Mucosa of gallbladder (tissue), 1 donor: ENCODE results near the gene CHD5. TPM values are rescaled to one million over a fixed set of nuclear protein-coding genes. Genes with fewer than 3 reads are reported as not detected.
A peak's percentile ranks its signal among the peaks of the same experiment; 100 is the strongest.

Source experiments
- DNase-seq: peaks from one replicate; pipeline ENCODE4 v3.0.0-alpha.2; 2020; ENCODE audit warnings: low spot score
- total RNA-seq: library from RNA; stranded (reverse); gene quantifications from one replicate; pipeline ENCODE4 v1.2.1, GENCODE V29; 2021
- donor health status: DM: no; HTN: no; CAD: no.

Gene CHD5
- total RNA-seq, 1 donor from 2014 or later, result 0.23 TPM

DNA sequence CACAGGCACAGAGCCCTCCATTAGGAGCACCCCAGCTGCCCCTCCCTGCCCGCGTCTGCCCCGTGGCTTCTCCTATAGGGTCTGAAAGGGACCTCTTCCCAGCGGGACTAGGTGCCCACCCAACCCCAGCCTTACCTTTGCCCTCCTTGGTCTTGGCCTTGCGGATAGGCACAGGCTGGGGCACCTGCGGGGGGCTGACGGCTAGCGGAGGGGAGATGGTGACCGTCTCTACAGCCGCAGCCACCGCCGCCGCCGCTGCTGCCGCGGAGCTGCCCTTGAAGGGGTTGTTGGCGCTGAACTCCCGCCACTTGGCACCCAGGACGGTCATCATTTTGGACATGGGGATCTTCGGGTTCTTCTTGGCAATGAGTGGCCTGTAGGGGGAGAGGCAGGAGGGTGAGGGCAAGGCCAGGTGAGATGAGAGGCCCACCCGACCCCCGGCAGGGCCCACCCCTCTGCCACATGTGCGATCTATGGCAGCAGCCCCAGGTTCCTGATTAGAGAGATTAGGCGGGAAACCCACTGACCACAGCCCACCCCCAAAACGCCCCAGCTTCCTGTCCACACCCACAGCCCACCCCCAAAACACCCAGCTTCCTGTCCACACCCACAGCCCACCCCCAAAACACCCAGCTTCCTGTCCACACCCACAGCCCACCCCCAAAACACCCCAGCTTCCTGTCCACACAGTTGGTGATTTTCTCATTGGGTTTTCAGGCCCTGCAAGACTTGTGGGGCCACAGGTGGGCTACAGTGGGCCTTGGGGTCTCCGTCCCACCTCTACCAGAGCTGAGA, 25.4 kb downstream of the CHD5 start:
- no peak for DNase-seq

DNA sequence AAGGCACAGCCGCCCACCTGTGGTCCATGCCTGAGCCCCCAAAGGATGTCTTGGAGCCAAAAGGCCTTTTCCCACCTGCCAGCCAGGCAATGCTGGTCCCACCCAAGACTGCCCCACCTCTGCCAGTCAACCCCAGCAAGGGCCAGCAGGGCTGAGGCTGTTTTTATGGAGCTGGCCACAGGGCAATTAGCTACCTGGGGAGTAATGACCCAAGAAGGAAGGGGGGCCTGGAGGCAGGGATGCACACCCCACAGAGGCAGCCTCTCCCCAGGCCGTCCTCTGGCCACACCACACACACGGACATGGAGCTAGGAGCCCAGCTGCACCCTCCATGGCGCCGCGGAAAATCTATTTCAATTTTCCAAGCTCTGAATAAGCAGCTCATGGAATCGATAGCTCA, 27.2 kb downstream of the CHD5 start:
- no peak for DNase-seq

DNA sequence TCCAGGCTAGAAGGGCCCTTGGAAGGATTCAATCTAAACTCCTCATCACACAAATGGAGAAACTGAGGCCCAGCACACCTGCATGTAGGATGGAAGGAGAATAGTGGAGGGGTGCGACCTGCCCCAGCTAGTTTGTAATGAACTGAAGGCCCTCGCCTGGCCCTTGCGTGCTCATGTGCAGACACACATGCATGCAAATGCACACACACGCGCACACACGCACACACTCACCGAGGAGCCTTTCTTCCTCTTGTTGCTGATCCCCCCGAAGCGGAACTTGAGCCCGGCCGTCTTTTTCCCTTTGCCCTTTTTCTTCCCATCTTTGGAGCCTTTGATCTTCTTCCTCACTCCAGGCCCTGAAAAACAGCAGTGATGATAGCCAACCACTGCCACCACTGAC, 27.9 kb downstream of the CHD5 start:
- no peak for DNase-seq

DNA sequence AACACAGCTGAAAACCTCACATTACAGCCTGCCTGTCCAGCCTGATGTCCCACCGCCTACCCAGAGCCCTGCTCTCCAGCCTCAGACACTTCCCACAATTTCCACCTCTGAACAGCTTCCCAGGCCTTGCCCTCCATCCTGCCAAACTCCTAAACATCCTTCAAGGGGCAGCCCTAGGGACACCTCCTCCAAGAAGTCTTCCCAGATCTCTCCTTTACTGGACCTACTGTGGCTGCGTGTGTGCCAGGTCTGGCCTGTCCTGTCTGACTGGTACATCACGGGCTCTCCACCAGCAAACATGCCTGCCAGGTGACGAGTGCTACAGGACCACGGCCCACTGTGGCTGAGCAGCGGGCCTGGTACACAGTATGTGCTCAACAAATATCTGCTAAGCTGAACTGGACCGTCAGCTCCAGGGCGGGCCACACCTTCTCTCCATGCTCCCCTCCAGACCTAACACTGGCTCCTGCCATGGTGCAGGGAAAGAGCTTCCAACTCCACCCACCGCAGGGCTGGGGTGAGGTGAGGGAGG, 28.8 kb downstream of the CHD5 start:
- DNase-seq, result no peak

DNA sequence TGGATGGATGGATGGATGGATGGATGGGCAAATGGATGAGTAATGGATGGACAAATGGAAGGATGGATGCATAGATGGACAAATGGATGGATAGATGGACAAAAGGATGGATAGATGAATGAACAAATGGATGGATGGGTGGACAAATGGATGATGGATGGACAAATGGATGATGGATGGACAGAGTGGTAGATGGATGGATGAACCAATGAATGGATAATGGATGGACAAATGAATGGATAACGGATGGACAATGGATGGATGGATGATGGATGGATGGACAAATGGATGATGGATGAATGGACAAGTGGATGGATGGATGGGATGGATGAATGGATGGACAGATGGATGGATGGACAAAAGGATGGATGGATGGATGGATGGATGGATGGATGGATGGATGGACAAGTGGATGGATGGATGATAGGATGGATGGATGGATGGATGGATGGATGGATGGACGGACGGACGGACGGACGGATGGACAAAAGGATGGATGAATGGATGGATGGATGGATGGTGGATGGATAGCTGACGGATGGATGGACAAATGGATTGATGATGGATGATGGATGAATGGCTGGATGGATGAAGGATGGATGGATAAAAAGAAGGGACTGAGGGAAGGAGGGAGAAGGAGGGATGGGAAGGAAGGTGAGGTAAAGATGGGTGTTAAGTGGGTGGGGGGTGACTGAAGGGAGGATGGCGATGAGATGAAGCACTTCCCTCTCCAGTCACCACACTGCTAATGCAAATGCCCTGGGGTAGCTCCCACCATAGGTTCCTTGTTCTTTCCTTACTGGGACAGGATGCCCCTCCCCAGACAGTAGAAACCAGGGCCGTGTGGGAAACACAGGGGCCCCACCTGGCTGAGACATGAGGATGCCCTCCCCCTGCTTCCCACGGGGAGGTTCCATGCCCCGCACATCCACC, 29.8 kb downstream of the CHD5 start:
- DNase-seq, result no peak

DNA sequence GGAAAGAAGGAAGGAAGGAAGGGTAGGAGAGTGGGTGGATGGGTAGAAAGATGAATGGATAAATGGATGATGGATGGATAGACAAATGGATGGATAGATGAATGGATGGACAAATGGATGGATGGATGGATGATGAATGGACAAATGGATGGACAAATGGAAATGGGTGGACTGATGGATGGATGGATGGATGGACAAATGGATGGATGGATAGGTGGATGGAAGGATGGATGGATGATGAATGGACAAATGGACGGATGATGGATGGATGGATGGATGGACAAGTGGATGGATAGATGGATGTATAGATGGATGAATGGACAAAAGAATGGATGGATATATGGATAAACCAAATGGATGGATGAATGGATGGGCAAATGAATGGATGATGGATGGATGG, 30.5 kb downstream of the CHD5 start:
- DNase-seq, result no peak

DNA sequence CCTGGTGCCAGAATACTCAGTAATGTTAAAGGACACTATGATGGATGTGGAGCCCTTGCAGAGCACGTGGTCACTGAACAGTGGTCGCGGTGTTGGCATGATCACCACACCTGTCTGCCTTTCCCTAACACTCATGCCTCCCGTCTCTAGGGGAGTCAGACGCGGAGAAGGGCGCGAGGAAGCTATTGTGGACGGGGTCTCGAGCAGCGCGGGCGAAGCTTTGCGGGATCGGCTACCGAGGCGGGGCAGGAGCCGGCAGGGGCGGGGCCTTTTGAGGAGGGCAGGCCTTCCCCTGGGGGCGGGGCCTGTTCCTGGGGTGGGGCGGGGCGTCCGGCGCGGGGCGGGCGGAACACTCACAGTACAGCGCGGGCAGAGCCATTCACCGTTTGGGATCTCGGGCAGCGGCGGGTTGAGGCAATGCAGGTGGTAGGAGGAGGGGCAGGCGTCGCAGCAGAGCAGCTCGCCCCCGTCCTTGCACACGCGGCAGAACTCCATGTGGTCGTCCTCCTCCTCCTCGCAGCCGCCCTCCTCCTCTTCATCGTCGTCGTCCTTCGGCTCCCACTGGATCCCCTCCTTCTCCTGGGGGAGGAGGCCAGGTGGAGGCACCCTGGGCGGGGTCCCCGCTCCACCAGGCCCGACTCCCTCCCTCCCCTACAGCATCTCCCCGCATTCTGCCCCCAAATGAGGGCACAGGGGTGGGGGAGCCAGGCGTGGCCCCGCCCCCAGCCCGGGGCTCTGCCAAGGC, 31.5 kb downstream of the CHD5 start:
- peak; percentile 51 for DNase-seq

DNA sequence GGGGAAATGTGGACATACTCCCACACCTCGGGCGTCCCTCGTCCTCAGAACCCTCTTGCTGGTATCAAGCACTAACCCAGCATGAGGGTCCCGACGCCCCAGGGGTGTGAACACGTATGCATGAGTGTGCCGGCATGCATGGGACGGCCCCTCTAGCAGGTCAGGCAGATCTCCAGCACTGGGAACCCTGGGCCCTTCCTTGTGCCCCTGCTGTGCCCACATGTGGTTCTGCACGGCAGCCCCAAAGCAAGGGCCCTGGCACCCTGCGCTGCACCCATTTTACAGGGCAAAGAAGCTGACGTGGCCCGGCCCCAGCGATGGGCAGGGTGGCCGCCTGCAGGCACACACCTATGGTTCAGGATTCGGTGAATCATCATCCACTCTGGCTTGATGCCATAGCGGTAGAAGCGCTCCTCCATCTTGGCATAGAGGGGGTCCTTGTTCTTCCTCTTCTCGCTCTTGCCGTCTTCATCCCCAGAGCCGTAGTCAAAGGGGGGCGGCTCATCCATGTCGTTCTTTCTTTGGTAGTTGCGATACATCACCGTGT, 34.2 kb downstream of the CHD5 start:
- no peak for DNase-seq

DNA sequence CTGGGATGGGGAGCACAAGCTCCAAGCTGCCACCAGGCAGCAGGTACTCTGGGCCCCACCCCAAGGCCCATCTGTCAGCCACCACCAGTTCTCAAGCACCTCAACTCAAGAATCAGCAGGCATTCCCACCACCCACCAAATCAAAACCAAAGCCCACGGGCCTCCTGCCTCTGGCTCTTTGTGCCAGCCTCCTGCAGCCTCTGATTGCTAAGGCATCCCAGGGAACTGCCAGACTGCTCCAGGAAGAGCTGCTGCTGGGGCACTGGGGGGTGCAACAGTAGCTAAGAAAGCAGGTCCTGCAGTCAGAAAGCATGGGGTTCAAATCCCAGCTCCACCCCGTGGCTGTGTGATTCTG, 34.7 kb downstream of the CHD5 start:
- no peak for DNase-seq

DNA sequence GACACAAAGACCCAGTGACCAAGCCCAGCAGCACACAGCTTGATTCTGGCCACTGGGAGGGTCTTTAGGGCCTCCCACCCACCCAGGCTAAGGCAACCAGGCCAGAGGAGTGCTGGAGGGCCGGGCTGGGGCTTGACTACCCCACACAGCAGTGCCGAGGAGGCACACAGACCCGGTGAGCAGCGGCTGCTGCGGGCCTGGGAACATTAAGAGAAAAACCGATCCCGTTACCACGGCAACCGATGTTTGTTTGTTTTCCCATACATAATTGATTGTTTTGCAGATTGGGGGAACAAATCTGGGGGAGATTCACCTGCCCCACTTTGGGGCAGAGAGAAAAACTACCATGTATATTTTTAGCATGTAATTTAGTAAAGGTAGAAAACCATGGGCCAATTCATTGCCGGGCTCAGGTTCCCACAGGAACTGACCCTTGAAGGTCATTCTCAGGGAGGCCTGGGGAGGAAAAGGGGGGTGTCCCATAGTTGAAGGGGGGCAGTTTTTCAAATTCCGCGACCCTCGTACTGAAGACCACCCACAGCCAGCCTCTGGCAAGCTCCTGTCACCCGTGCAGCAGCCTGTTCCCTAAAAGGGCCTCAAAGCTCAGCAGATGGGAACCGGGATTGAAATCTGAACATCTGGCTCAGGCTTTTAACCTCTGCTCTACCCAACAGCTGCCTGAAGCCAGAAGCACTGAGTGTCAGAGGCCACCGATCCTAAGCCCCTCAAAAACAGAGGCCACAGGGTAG, 35.3 kb downstream of the CHD5 start:
- no peak for DNase-seq

DNA sequence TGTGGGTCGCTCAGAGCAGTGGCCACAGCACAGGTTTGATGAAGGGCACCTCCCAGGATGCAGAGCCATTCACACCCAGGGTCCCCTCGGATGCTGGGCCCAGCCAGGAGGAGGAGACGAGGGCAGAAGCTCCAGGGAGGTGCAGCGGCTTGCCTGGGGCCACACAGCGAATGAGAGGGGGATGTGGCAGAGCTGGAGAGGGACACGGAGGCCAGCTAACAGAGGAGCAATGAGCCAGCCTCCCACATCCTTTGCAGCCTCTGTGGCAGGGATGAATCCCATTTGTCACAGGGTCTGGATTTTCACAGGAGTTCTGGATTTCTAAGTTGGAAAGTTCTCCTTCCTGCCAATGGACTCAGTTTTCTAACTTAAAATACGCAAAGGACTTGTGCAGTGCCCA, 35.9 kb downstream of the CHD5 start:
- DNase-seq, result no peak

DNA sequence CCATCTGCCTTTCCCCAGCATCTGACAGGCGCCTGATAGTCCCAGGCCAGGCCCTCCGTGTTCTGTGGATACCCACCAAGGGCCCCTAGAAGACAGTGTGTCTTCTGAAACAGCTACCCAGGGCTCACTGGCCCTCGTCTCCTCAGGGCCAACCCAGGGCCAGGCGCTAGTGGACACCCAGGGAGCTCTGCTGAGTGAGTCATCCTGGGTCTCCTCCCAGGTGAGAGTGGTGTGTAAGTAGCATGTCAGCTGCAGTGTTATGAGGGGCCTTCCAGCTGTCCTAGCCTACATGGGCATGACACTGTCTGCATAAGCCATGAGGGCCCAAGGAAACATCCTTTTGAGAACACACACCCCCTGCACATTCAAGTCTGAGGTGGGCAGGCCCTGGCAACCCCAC, 36.7 kb downstream of the CHD5 start:
- DNase-seq, result no peak

DNA sequence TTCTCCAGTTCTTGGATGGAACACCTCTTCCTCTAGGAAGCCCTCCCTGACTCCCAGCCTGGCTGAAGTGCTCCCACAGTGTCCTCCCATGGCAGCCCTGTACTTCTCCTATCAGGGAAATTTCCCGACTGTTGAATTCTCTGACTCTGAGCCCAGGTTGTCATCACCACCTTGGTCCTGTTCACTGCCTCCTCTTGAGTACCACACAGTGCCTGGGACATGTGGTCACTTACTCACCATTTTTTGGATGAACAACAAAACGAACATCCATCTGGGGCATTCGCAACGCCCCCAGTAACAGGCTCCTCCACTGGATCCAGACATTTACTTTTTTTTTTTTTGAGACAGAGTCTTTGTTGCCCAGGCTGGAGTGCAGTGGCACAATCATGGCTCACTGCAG, 37.4 kb downstream of the CHD5 start:
- DNase-seq, result no peak

DNA sequence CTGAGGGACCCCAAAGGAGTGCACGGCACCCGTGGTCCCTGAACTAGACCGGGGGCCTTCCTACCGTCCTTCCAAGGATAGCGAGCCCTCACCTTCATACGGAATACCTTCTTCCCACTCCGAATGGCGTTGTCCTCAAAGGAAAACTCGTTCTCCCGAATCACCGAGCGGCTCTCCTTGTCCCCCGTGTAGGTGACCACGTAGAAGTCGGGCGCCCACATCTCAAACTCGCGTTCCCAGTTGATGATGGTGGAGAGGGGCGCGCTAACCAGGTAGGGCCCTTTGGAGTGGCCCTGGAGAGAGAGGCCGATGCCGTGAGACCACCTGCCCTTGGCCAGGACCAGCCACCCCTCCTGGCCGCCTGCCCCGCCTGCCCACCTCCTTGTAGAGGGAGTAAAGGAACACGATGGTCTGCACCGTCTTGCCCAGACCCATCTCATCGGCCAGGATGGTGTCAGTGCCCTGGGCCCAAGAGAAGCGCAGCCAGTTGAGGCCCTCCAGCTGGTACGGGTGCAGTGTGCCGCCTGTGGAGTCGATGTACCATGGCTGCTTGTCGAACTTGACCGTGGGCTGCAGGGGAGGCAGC, 38.0 kb downstream of the CHD5 start:
- no peak for DNase-seq

DNA sequence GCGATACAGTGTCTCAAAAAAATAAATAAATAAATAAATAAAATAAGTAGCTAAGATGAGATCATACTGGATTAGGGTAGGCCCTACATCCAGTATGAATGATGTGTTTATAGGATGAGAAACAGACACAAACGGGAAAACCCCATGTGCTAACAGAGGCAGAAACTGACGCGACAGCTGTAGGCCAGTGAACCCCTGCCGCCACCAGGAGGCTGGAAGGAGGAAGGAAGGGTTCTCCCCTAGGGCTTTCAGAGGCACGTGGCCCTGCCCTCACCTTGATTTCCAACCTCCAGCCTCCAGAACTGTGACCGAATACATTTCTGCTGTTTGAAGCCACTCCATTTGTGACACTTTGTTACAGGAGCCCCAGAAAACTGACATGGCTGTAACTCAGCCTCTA, 38.5 kb downstream of the CHD5 start:
- DNase-seq, result no peak

DNA sequence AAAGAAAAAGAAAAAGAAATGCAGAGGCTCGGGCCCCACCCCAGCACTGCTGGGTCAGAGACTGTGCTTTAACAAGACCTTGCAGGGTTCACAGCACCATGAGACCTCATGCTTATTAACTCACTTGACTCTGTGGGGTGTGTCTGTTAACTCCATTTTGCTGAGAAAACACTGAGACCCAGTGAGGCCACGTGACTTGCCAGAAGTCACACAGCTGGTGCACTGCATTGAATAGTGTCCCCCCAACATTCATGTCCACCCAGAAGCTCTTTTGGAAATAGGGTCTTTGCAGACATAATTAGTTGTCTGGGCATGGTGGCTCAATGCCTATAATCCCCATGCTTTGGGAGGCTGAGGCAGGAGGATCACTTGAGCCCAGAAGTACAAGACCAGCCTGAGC, 39.7 kb downstream of the CHD5 start:
- no peak for DNase-seq

DNA sequence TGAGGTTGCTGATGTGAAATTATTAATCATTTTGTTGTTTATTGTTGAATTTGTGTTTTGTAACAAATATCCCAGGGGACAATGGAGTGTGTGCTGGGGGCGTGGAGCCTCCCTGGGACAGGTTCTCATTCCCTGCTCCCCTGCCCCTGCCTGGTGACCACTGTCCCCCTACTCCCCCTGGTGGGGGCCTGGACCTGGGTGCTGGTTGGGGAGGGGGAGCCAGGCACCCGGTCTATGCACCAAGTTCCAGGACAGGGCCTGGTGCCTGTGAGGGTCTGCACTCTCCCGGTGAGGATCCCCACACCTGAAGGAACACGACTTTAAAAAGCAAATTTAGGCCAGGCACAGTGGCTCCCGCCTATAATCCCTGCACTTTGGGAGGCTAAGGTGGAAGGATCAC, 42.4 kb downstream of the CHD5 start:
- no peak for DNase-seq

DNA sequence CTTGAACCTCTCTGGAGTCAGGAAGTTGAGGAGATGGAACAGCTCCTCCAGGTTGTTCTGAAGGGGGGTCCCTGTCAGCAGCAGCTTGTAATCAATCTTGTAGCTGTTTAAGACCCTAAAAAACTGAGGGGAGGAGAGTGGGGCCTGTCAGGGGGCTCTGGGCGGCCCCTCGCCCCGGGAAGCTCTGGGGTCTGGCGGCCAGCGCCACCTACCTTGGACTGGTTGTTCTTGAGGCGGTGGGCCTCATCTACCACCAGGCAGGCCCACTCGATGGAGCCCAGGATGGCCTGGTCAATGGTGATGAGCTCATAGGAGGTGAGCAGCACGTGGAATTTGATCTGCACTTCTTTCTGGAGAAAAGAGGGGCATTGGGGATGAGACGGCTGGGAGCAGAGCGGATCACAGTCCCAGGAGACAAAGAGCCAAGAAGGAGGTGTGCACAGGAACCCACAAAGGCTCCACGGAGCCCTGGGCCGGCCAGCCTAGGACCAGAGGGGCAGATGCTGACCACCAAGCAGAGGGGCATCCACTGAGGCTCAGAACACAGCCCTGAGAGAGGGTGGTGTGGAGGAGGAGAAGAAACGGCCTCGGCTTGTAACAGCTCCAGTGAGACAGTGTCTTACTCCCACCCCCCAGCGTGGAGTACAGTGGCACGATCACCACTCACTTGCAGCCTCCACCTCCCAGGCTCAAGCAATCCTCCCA, 43.5 kb downstream of the CHD5 start:
- DNase-seq, result no peak

DNA sequence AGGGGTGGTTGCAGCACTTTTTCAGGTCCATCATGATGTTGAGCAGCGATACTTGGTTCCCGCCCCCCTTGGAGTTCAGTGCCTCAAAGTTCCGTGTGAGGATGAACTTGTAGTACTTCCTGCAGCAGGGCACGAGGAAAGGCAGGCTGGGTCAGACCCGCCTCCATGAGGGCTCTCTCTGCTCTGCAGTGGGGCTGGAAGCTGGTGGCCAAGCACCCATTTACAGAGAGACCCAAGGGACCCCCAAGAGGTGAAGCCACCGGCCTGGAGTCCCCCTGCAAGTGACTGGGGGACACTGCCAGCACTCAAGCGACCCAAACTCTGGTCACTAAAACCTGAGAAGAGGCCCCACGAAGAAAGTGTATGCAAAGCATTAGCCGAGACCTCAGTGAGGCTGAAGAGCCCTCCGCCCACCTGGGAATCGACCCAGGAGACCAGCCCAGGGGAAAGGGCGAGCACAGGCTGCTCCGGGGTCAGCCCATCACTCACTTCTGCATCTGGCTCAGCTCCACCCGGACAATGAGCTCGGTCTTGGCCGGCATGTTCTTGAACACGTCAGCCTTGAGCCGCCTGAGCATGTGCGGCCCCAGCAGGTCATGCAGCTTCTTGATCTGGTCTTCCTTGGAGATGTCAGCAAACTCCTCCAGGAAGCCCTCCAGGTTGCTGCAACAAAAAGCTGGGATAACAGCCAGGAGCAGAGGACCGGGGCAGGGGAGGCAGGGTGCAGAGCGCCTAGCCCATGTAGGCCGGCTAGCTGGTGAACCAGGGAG, 45.2 kb downstream of the CHD5 start:
- DNase-seq, result no peak
